LHCN-M2 (cell line): Measurements from ENCODE around the gene RGS7. TPM values are rescaled to one million over a fixed set of nuclear protein-coding genes. Genes with fewer than 3 reads are reported as not detected.
"Not testable (repeated sequence)": the region's sequence is repeated elsewhere in the genome, so short reads cannot be mapped to it uniquely, and the experiment has no call there.

Experiments used
- DNase-seq: peaks from one replicate; pipeline ENCODE4 v3.0.0-alpha.2; 2012; ENCODE audit warnings: low read depth
- total RNA-seq: library from RNA; depleted of rRNA; stranded (reverse); fragments of >200 nt; gene quantifications from 2 replicates; pipeline ENCODE4 v1.2.3, GENCODE V29; 2014

The RGS7 gene
- total RNA-seq, 1 experiment from 2014 or later, result 0.11 TPM

DNA sequence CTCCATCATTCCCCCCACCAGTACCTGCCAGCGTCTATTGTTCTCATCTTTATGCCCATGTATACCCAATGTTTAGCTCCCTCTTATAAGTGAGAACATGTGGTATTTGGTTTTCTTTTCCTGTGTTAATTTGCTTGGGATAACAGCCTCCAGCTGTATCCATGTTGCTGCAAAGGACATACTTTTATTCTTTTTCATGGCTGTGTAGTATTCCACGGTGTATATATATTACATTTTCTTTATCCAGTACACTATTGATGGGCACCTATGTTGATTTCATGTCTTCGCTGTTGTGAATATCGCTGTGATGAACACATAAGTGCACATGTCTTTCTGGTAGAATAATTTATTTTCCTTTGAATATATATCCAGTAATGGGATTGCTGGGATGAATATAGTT is 431.7 kb downstream of the RGS7 start:
- DNase-seq, result no peak

- DNase-seq, result no peak
Measured at GRCh38 chr1:240917976-240918375, 439.0 kb downstream of the RGS7 start.

DNA sequence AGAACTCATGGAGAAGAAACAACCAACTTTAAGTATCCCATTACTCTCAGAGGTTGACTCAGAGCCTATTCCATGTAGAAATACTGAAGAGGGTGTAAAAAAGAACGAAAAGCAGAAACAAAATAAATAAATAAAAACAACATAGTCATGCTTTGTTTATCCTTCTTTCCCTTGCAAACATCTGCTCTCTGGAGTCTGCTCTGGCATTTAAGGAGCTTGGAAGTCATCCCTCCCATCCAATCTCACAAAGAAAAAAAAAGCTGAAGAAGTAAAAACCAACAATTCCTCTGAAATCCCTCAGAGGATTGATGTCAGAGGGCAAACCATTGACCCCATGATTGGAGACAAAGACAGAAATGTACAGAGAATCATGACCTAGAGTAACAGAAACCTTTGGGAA is 442.5 kb downstream of the RGS7 start:
- peak; percentile 6 for DNase-seq

DNA sequence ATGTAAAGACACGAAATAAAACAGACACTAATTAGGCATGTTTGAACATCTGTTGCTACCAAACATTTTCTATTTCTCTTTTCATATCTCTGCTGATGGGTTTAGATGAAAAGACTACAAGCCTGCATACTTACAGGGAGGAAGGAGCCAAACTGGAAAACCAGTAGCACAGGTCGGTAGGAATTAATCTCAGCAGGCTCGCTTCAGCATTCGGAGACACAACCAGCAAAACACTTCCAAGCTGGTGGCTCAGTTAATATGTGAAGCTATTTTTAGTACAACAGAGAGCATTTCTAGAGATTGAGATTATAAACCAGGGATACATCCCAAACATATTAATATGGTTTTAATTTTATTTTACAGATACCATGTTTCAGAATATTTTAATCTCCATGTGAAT is 444.2 kb downstream of the RGS7 start:
- DNase-seq, result no peak

- no peak for DNase-seq
Measured at GRCh38 chr1:240909701-240910457, 447.1 kb downstream of the RGS7 start.

GRCh38 chr1:240906477-240906876 is 450.5 kb downstream of the RGS7 start:
- peak; percentile 11 for DNase-seq

GRCh38 chr1:240905225-240905765 is 451.7 kb downstream of the RGS7 start:
- DNase-seq, result no peak

GRCh38 chr1:240895424-240895823 is 461.6 kb downstream of the RGS7 start:
- not testable (repeated sequence) for DNase-seq

GRCh38 chr1:240888787-240889048 is 468.3 kb downstream of the RGS7 start:
- DNase-seq, result no peak

DNA sequence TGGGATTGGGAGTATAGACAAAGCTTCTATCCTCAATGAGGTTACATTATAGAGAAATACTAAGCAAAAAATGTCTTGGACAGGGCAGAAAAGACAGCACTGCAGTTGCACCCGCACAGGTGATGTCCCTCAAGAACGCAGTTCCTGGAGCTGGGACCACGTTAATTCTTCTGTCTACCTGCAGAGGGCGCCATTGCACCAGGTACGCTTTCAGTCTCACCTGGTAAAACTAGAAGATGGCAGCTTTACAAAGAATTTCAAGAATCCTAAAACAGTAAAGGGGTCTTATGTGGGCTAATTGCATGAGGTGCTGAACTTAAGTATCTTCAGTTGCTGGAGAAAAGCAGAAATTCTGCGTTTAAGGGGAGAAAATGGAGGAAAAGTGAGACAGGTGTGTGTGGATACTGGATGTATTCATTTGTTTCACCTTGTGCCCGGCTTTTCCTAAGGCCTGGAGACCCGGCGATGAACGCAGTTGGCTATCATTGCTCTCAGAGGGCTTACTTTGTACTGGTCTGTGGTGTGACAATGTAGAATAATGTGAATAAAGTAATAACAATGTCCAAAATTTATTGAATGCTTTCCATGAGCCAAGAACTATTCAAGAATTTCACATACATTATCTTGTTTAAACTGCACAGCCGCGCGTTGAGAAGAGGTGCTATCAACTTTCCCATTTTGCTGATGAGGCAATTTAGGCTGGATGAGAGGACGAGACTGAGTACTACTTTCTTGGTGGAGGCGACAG is 468.8 kb downstream of the RGS7 start:
- DNase-seq, result no peak

DNA sequence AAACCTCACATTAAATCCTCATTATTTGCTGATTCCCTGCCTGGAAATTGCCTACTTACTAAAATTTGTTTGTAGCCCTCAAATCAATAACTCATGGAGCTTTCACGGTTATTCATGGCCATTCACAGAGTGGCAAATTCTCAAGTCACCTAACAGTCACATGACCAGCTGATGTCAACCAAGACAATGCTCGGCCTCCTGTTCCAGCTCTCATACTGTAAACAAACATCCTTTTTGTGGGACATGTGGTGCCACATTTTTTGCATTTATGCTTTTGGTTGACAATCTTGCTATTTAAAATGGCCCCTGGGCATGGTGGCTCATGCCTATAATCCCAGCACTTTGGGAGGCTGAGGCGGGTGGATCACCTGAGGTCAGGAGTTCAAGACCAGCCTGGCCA is 473.5 kb downstream of the RGS7 start:
- DNase-seq, result no peak

GRCh38 chr1:240882656-240883308 is 474.2 kb downstream of the RGS7 start:
- DNase-seq, result not testable (repeated sequence)

DNA sequence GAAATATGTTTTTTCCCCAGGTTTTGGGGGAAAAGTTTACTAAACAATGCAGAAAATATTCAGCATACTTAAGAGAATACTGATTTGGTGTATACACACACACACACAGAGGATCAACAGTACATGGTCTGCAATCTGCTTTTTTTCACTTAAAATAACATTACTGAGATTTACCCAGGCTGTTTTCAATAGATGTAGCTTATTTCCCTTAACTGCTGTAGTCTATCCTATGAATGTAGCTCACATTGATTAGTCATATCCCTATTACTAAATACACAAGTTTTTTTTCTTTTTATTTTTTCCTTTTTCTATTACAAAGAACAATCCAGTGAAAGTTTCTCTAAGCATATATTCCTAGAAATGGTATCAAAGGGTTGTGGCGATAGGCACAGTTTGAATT is 478.4 kb downstream of the RGS7 start:
- no peak for DNase-seq

GRCh38 chr1:240877605-240878004 is 479.4 kb downstream of the RGS7 start:
- DNase-seq, result no peak

DNA sequence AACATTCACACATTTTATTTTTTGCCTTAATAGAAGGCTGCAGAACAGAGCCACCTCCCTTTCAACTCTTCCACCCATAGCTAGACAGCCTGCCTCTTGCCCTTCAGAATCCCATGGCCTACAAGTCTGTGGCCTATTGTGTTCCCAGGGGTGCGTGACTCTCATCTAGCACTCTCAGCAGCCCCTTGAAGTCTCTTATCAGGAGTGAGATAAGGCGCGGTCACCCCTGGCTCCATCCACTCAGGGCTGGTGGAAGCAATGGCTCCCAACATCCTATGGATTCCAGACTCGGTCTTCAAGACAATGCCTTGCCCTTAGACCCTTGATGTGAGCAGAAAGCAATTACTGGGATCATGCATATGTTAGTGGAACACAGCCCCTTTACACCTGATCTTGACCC is 480.9 kb downstream of the RGS7 start:
- DNase-seq, result no peak

- no peak for DNase-seq
Measured at GRCh38 chr1:240869071-240869470, 487.9 kb downstream of the RGS7 start.

DNA sequence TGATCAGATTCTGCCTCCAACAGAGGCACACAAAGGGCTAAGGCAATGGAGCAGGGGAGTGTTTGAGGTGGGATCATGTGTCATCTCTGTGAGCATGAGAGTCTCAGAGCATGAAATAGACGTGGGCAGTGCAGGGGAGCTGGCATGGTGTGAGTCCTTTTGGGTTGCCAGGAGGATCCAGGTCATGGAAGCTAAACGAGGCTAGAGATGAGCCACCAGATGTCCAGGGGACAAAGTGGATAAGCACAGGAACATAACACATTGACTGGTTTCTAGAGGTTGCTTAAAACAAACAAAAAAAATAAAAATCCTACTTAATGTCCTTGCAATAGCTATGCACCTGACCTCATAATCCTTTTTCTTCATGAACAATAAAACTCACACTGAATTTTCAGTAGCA is 490.3 kb downstream of the RGS7 start:
- DNase-seq, result no peak

DNA sequence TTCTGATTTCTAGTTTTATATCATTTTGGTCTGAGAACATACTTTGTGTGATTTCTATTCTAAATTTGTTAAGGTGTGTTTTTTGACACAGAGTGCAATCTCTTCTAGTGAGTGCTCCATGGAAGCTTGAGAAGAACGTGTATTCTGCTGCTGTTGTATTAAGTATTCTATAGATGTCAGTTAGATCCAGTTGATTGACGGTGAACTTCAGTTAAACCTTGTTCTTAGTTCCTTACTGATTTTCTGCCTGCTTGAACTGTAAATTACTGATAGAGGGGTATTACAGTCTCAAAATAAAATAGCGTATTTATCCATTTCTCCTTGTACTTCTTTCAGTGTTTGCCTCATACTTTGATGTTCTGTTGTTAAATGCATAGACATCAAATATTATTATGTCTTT is 497.0 kb downstream of the RGS7 start:
- no peak for DNase-seq

GRCh38 chr1:240854367-240854766 is 502.6 kb downstream of the RGS7 start:
- DNase-seq, result peak; percentile 57

DNA sequence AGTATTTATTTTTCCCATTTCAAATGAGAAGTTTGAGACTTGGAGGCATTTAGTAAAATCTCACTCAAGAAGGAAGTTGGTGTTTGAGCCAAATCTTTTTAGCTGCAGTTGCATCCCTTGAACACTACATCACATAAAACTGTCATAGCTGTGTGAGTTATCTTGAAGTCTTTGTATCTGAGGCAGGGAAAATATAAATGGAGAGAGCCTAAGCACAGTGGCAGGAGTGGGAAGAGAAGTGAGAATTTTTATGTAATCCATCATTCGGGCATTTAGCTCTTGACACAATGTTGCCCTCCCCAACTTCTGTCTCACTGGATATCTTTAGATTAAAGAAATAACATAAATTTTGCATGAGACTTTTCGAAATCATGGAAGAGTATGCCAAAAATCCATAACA is 509.7 kb downstream of the RGS7 start:
- no peak for DNase-seq

DNA sequence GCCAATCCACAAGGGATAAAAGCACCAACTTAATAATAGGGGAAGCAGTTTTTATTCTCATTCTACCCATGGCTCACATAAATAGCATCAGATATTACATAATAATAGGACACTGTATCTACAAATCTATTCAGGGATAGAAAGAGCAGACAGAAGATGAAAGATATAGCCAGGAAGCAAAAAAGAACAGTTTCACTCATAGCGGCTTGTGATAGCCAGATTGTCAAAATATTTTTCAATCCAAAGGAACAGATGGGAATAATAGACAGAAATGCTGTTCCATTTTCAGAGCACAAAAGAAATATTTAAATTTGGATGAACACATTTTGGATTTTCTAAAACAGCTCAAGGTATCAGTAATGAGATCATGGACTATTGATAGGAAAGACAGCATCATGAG is 512.5 kb downstream of the RGS7 start:
- no peak for DNase-seq

DNA sequence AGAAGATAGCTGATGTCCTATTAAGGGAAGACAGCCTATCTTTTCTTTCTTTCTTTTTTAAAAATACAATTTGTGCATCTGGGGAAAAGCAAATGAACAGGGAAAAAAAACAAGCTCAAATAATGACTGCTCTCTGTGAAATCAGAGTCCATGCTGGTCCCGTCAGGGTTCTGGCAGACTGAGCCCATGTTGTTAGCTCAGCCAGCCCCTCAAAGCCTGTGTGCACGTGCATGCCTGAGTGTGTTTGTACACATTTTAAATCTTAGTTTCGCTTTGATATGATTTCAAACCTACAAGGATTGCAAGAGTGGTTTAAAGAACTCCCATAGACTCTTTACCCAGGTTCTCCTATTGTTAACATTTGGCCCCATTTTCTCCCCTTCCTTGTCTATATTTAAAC is 513.2 kb downstream of the RGS7 start:
- no peak for DNase-seq

- no peak for DNase-seq
Measured at GRCh38 chr1:240836271-240836670, 520.7 kb downstream of the RGS7 start.
